Astrocyte of the spinal cord (primary cell): ENCODE data around the gene ZMYM4.
A peak's percentile ranks its signal among the peaks of the same experiment; 100 is the strongest.

Source experiments
- DNase-seq: peaks from one replicate; pipeline ENCODE4 v3.0.0; 2011; ENCODE audit warnings: low read depth, low spot score
- H3K4me3 ChIP-seq: 2 replicates; pipeline ENCODE4 v1.5.1; 2011; ENCODE audit warnings: low read depth, mild to moderate bottlenecking, low read length, moderate library complexity
- CTCF ChIP-seq: IDR thresholded peaks from 2 replicates; pipeline ENCODE4 v1.5.1; 2012; ENCODE audit warnings: low read depth, mild to moderate bottlenecking, low read length, inconsistent platforms
- in situ Hi-C: cut with HindIII; loops from 2 replicates; pipeline ENCODE4 v1.10.0; 2017; ENCODE audit warnings: low sequenced_read_pairs

ZMYM4 gene

GRCh38 chr1:35284852-35285251, 16.3 kb downstream of the ZMYM4 start:
- in situ Hi-C loops, result no loop called here
- TF ChIP-seq CTCF, result no peak
- no peak for DNase-seq
- no peak overlapping the region for H3K4me3 ChIP-seq

- DNase-seq, result no peak
- no peak overlapping the region for H3K4me3 ChIP-seq
- in situ Hi-C loops, result no loop called here
- no peak for TF ChIP-seq CTCF
Observed at GRCh38 chr1:35285771-35286606, 17.5 kb downstream of the ZMYM4 start.

- in situ Hi-C loops, result no loop called here
- TF ChIP-seq CTCF, result no peak
- peak; percentile 74 for DNase-seq
- no peak overlapping the region for H3K4me3 ChIP-seq
Observed at GRCh38 chr1:35287807-35288640, 19.5 kb downstream of the ZMYM4 start.

GRCh38 chr1:35288761-35289160, 20.3 kb downstream of the ZMYM4 start:
- H3K4me3 ChIP-seq, result no peak overlapping the region
- no peak for TF ChIP-seq CTCF
- in situ Hi-C loops, result no loop called here
- peak; percentile 76 for DNase-seq

- no peak overlapping the region for H3K4me3 ChIP-seq
- TF ChIP-seq CTCF, result no peak
- in situ Hi-C loops, result no loop called here
- DNase-seq, result no peak
Observed at GRCh38 chr1:35290452-35290851, 21.9 kb downstream of the ZMYM4 start.

- in situ Hi-C loops, result no loop called here
- no peak for TF ChIP-seq CTCF
- no peak for DNase-seq
- no peak overlapping the region for H3K4me3 ChIP-seq
Observed at GRCh38 chr1:35294809-35295208, 26.3 kb downstream of the ZMYM4 start.
